Fibroblast of gingiva (primary cell): ENCODE data around the gene PTPRN2.
"Not testable (repeated sequence)": the region's sequence is repeated elsewhere in the genome, so short reads cannot be mapped to it uniquely, and the experiment has no call there.

Experiments used
- DNase-seq: peaks from one replicate; pipeline ENCODE4 v3.0.0-alpha.2; 2011; ENCODE audit warnings: low read depth

The PTPRN2 gene

GRCh38 chr7:158443014-158443687 is 144.5 kb downstream of the PTPRN2 start:
- no peak for DNase-seq

DNA sequence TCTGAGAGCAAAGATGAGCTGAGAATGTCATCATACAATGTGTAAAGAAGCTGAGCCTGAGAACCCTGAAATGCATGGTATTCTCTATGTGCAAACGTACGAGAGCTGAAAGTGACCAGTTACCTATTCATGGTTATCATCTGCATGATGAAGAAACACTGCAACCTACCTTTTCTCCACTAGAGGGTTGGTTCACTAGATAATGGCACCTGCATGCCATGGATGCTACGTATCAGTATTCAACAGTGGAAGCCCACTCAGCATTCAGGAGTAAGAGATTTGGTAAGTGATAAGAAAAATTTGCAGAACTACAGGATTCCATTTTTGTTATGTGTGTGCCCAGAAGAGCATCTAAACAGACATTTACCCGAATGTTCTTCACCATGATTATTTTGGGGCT is 145.4 kb downstream of the PTPRN2 start:
- DNase-seq = no peak

DNA sequence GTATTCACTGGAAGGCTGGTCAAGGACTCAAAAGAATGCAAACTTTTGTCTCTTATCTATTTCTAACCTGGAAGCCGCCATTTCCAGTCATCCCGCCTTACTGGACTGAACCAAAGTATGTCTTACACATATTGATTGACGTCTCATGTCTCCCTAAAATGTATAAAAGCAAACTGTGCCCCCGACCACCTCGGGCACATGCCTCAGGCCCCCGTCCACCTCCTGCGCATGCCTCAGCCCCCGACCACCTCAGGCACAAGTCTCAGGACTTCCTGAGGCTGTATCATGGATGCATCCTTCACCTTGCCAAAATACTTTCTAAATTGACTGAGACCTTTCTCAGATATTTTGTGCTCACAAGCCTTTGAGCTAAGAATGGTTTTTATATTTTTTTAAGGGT is 148.6 kb downstream of the PTPRN2 start:
- no peak for DNase-seq

- DNase-seq = no peak
These were observed 155.0 kb downstream of the PTPRN2 start for GRCh38 chr7:158432369-158433341.

DNA sequence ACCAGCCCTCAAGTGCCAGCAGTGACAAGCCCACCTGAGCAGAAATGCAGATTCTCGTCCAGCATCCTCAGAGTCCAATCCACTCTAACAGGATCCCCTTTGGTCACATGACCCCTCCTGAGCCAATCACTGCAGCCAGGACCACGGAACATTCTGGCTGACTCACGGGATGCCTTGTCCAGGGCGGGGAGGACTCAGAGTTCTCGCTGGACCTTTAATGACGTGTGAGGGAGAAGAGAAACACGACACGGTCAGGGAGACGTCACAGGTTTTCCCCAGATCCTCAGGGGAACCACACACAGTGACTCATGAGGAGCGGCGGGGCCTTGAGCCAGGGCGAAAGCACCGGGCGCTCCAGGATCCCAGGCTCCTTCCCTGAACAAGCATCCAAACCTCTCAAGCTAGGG is 155.7 kb downstream of the PTPRN2 start:
- DNase-seq = no peak

DNA sequence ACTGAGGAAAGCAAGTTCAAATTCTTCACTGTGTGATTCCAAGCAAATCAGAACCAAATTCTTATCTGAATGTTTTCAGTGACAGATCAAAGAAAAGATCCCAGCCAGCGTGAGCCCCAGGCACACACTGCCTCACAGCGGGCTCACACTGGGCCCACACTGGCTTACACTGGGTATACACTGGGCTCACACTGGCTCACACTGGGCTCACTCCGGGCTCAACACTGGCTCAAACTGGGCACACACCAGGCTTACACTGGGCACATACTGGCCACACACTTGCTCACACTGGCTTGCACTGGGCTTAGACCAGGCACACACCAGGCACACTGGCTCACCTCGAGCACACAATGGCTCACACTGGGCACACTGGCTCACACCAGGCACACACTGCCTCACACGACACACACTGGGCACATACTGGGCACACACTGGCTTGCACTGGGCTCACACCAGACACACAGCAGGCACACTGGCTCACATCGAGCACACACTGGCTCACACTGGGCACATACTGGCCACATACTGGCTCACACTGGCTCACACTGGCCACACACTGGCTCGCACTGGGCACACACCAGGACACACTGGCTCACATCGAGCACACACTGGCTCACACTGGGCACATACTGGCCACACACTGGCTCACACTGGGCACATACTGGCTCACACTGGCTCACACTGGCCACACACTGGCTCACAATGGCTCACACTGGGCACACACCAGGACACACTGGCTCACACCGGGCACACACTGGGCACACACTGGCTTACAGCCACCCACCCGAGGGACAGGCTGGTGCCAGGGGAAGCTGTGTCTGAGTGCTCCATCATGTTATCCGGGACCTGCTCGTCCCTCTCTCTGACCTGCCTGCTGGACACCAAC is 156.3 kb downstream of the PTPRN2 start:
- DNase-seq = no peak

- DNase-seq = no peak
These were observed 157.2 kb downstream of the PTPRN2 start for GRCh38 chr7:158430308-158431034.

DNA sequence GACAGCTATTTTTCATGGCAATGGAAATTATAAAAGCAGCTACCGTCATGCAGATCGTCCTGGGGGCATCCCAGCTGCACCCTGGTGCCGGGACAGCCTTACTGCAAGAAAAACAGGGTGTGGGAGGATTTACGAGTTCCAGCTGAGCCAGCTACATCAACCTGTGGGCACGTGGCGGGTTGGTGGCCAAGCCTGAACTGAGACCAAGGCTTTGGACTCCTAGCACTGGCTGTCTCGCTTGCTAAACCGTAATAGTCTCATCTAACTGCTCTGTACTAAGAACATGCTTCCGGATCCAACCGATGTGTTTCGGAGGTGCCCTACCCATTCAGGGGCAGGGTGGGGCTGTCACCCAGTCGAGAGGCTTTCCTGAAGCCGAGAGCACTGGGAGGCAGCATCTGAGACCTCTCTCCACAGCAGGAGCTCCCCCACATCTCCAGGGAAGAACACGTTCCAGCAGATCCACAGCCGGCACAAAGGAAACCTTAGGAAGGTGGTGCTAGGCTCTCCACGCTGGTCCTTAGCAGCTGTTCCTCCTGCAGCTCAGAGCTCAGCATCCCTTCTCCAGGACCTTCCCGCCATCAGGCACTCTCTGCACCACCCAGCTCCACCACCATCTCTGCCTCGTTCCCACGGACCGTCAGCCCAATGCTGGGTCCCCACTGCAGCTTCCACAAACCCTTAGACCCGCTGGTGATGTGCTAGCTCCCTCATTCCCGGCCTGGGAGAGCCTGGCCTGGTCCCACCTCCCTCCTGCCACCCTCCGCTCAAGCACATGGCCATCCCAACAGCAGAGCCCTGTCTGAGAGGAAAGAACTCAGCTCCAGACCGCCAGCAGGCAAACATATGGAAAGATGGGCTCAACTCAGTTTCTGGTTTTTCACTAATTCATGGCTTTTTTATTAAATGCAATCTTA is 158.5 kb downstream of the PTPRN2 start:
- DNase-seq = no peak

DNA sequence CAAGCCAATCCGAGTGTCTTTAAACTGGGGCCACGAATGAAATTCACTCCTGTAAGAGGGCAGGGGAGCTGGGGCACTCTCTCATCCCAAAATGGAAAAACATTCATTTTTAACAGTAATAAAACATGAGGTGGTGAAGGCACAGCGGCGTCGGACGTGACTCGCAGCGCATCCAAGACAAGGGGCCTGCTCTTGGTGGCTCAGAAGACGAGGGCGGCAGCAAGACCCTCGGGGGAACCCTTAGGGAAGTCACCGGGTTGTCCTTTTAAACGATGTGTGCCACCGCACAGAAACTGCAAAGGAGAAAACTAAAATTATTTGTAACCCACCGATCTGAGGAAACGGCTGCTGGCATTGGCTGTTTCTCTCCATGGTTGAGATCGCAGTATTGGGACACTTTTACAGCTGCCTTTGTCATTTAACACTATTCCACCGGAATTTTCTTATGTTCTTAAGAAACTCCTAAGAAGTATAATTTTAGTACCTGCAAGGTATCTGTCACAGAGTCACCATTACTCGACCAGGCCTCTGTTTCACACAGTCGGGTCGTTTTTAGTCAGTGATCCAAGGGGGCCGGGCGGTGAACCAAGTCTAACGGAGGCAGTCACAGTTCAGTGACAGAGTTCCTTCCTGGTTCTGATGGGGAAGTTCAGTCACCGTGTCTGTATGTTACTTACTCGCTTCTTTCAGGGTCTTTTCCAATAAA is 159.3 kb downstream of the PTPRN2 start:
- no peak for DNase-seq

GRCh38 chr7:158425676-158426075 is 161.9 kb downstream of the PTPRN2 start:
- not testable (repeated sequence) for DNase-seq

- no peak for DNase-seq
These were observed 163.1 kb downstream of the PTPRN2 start for GRCh38 chr7:158424531-158424930.

DNA sequence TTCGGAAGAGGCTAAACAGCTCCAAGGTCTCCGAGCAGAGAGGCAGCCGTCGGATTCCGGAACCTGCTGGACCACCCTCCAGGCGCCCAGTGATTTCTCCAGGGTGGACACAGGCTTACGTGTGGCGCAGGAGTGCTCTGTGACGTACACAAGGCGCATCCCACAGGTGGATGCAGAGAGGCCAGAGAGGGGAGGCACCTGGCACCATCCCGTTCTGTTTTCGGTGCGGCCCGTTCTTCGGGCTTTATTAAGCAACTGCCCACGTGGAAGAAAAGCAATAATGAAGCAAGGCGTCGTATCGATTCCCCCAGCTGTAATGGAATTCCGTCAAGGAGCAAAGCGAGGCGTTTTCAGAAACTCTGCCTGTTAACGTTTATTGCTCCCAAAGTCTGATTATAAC is 163.6 kb downstream of the PTPRN2 start:
- no peak for DNase-seq

- no peak for DNase-seq
These were observed 164.6 kb downstream of the PTPRN2 start for GRCh38 chr7:158422887-158423560.

DNA sequence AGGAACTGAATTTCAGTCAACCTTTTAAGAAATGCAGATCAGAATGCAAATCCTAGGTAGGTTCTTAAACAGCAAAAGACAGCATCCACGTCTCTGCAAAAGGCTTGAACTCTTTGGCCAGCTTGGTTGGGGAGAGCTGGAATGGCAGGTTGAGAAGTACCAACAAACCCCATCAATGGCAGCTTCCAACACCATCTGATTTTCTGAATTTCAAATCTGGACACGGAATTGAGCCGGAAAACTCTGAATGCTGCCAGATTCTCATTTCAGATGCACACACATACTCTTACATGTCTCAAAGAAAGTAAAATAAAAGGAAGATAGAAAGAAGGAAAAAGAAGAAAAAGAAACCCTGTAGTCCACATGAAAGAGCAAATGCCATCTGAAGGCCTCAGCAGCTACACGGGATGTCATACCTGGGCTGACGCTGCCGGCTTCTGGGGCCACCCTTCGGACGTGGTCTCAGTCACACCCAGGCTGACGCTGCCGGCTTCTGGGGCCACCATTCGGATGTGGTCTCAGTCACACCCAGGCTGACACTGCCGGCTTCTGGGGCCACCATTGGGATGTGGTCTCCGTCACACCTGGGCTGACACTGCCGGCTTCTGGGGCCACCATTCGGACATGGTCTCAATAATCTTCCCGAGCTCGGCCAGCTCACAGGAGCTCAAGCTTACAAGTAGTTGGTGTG is 165.3 kb downstream of the PTPRN2 start:
- no peak for DNase-seq

GRCh38 chr7:158421361-158421760 is 166.3 kb downstream of the PTPRN2 start:
- DNase-seq = no peak

DNA sequence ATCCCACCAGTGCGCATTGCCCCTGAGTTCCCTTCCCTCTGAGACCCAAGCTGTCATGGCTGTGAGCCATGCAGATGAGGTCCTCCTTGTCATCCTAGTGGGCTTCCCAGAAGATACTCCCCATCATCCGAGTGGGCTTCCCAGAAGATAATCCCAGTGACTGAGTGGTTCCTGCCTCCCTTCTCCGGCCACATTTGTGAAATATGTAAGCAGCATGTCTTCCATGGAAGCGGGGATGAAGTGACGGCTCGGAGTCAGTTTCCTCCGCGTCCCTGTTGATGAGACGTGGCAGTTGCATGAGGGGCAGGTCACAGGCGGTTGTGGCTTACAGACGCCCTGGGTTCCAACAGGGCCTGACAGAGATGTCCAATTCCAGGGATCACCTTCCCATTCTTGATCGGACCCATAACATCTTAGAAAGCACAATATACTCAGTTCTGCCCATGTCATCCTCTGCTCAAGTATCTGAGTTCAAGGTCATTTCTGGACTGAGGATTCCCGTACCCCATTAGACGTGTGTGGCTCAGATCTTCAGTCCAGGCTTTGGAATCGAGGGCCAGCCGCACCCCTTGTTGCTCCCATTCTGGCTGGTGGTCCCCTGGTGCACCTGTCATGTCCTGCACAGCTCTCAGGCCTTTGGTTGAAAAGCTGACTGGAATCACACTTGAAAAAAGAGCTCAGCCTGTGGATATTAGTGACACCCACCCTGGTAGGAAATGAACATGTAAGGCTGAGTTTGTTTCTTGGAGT is 166.9 kb downstream of the PTPRN2 start:
- no peak for DNase-seq

DNA sequence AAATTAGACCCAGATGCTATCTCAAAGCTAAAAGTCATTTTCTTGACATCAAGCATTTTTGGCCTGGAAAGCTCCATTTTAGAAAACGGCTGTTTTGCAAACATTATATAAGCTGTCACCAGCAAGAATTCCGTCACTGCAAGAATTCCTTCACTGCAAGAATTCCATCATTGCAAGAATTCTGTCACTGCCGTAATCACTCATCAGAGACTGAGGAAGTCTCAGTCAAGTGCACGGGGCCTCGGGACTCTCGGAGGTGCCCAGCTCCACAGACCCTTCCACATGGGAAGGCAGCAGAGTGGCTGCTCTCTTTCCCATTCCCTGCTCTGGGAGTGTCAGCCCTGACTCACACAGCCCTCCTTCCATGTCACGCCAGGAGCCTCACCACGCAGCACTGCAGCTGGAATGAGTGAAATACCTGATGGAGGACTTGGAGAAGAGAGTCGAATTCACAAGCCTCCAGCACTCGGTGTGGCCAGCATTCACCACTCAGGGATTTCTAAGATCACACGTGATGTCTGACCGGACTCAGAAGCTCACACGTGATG is 168.3 kb downstream of the PTPRN2 start:
- no peak for DNase-seq

GRCh38 chr7:158418395-158418794 is 169.2 kb downstream of the PTPRN2 start:
- DNase-seq = not testable (repeated sequence)
